CD4-positive, CD25-positive, alpha-beta regulatory T cell (primary cell): Measurements from ENCODE around the gene ARPP21. TPM values are rescaled to one million over a fixed set of nuclear protein-coding genes. Genes with fewer than 3 reads are reported as not detected.

Experiments
- ATAC-seq, 2 donors: fragments of 150-1000 bp; cut with Tn5 transposase; one replicate each; pipeline ENCODE4 v1.10.0; 2021; ENCODE audit warnings: low read depth in 2 of 2, moderate number of reproducible peaks in 2 of 2, moderate library complexity in 1 of 2
- DNase-seq, 3 donors: peaks; one replicate each; pipeline versions ENCODE4 v3.0.0 to v3.0.0-alpha.2; 2012 to 2022; ENCODE audit warnings: mixed read lengths in 1 of 3
- H3K27ac ChIP-seq: one replicate; pipeline ENCODE4 v1.7.0; 2013; ENCODE audit warnings: mild to moderate bottlenecking, low read length; ENCODE audit not compliant: insufficient read depth, poor library complexity, severe bottlenecking
- H3K27me3 ChIP-seq: one replicate; pipeline ENCODE4 v1.7.0; 2013; ENCODE audit warnings: low read length; ENCODE audit not compliant: control insufficient read depth, insufficient read depth
- H3K36me3 ChIP-seq: one replicate; pipeline ENCODE4 v1.7.0; 2013; ENCODE audit warnings: mild to moderate bottlenecking, low read length, moderate library complexity; ENCODE audit not compliant: control insufficient read depth, insufficient read depth
- H3K4me1 ChIP-seq: 2 replicates; pipeline ENCODE4 v1.7.0; 2013; ENCODE audit warnings: mild to moderate bottlenecking, low read length; ENCODE audit not compliant: insufficient read depth, control insufficient read depth, poor library complexity, severe bottlenecking
- H3K4me3 ChIP-seq: one replicate; pipeline ENCODE4 v1.7.0; 2013; ENCODE audit warnings: low read depth, mild to moderate bottlenecking, low read length, moderate library complexity
- H3K9me3 ChIP-seq, 2 experiments: 1 replicate in 1 of 2; 2 replicates in 1 of 2; pipeline ENCODE4 v1.7.0; 2013; ENCODE audit warnings: low read length in 2 of 2, mild to moderate bottlenecking in 1 of 2, moderate library complexity in 1 of 2; ENCODE audit not compliant: control insufficient read depth in 2 of 2
- H3K27ac Mint-ChIP-seq, 3 donors: one replicate each; pipeline ENCODE4 v1.8.0; 2020 to 2022; ENCODE audit warnings: mild to moderate bottlenecking in 3 of 3, mixed read lengths in 3 of 3, moderate library complexity in 2 of 3
- H3K27me3 Mint-ChIP-seq: one replicate; pipeline ENCODE4 v1.8.0; 2022; ENCODE audit warnings: mild to moderate bottlenecking, mixed read lengths
- H3K36me3 Mint-ChIP-seq: one replicate; pipeline ENCODE4 v1.8.0; 2020; ENCODE audit warnings: mixed read lengths
- H3K4me1 Mint-ChIP-seq, 4 donors: one replicate each; pipeline ENCODE4 v1.8.0; 2020 to 2022; ENCODE audit warnings: mixed read lengths in 4 of 4, mild to moderate bottlenecking in 1 of 4
- H3K4me3 Mint-ChIP-seq, 4 donors: one replicate each; pipeline ENCODE4 v1.8.0; 2020 to 2022; ENCODE audit warnings: mild to moderate bottlenecking in 4 of 4, mixed read lengths in 4 of 4, moderate library complexity in 3 of 4
- H3K9me3 Mint-ChIP-seq, 7 donors: one replicate each; pipeline ENCODE4 v1.8.0; 2020 to 2022; ENCODE audit warnings: mixed read lengths in 7 of 7, mild to moderate bottlenecking in 3 of 7, moderate library complexity in 2 of 7
- polyA plus RNA-seq, 4 donors: library from polyadenylated mRNA; unstranded; fragments of 300-500 nt; fragmentation: Illumina TruSeq; gene quantifications; one replicate each; pipeline ENCODE4 v1.2.3, GENCODE V29; 2021
- total RNA-seq: library from RNA; stranded (reverse); gene quantifications from one replicate; pipeline ENCODE4 v1.2.3, GENCODE V29; 2022

The ARPP21 gene
- total and polyA plus RNA-seq, 5 donors from 2014 or later, result not detected

DNA sequence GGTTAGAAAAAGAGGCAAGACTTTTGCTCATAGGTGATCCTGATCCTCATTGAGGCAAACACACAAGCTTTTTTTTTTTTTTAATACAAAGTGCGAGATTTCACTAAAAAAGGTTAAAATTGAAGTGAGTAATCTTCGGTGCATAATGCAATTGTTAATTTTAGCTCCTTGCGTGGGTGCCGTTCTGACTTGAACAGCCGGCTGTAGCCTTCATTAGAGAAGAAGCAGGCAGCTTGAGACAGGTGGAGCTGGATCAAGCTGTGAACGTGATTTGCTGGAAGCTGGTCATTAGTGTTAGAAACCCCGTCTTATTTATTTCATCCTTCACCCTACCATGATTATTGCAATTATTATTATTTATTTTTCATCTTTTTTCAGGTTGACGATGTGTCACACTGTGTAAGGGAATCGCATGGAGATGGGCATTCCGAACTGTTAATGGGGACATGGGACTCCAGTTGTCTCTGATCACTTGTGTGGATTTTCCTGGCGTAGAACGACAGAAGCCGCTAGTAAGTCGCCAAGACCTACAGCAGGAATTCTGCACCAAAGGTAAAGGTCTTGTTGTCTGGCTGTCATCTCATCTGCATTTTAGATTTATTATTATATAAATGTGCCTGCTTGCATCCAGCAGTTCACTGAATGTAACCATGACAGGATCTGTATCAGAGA lies 40.2 kb downstream of the ARPP21 start:
- Histone ChIP-seq H3K27ac (no peak overlapping the region), H3K4me1 (no peaks in the 10 kb centered on the region), H3K9me3 (no peaks in the 10 kb centered on the region), H3K4me3 (no peak overlapping the region), H3K27me3 (no peaks in the 10 kb centered on the region), H3K36me3 (no peaks in the 10 kb centered on the region)
- H3K4me1 Mint-ChIP-seq, result no peaks in the 10 kb centered on the region
- H3K4me3 Mint-ChIP-seq, result no peak overlapping the region
- H3K27ac Mint-ChIP-seq, result no peak overlapping the region
- H3K9me3 Mint-ChIP-seq, result peaks cover 0 to 5% (median 2%) of the 10 kb centered on the region in 7 donors
- ATAC-seq, result no peak
- no peak for DNase-seq
- H3K27me3 Mint-ChIP-seq, result no peaks in the 10 kb centered on the region
- no peaks in the 10 kb centered on the region for H3K36me3 Mint-ChIP-seq

DNA sequence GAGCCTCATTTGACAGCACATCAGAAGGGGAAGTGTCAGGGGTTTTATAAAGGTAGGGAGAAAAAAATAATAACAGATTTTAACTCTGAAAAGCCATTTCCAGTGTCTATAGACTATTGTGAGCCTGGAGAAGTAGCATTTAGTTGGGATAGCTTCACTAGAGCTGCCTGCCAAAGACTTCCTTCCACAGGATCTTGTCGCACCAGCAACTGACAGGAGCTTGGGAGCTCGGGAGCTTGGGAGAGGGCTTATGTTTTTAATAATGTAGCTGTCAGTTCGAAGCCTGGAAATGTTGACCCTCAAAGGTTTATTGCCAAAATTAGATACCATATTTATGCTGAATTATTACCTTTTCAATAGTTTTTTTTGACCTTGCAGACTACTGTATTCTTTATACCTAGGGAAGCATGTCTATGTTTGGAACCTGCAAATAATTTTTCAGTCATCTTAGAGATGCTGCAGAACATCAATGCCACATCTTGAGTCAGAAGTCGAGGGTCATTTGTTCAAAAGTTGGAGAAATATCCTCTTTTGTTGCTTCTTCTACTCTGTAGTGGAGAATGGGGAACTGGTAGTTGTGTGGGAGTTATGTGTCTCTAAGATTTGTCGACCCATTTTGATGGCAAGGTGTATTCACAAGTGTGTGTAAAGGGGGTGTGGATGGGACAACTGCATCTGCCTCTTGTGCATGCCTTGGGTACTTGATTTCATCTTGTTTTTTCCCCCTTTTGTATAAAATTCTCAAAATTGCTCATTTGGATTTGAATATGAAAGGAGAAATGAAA lies 41.7 kb downstream of the ARPP21 start:
- peak overlapping the region in 1 of 3 donors; percentile 54 for H3K27ac Mint-ChIP-seq
- H3K27me3 Mint-ChIP-seq, result no peaks in the 10 kb centered on the region
- H3K27me3 ChIP-seq, result no peaks in the 10 kb centered on the region
- H3K4me3 ChIP-seq, result no peak overlapping the region
- H3K9me3 Mint-ChIP-seq, result peaks cover 0 to 5% (median 1%) of the 10 kb centered on the region in 7 donors
- no peaks in the 10 kb centered on the region for H3K4me1 ChIP-seq
- H3K36me3 ChIP-seq, result no peaks in the 10 kb centered on the region
- ATAC-seq (no peak), DNase-seq (no peak)
- no peaks in the 10 kb centered on the region for H3K4me1 Mint-ChIP-seq
- H3K4me3 Mint-ChIP-seq, result no peak overlapping the region
- H3K27ac ChIP-seq, result no peak overlapping the region
- H3K36me3 Mint-ChIP-seq, result no peaks in the 10 kb centered on the region
- H3K9me3 ChIP-seq, result no peaks in the 10 kb centered on the region

DNA sequence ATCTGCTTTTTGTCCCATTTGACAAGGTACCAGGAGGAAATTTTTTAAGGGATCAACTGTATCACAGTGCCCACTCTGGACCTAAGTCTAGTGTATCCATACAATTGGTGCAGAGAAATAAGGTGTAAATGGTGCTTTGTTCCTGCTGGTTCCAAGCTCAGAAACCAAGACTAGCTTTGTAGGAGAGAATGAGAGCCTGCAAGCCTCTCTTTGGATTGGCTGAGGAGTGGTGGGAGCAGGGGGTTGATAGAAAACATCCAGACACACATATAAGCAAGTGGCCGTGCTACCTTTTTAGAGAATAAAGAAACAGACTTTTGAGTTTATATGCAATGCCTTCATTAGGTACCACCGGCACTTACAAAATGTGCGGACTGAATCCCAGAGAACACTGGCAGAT lies 45.8 kb downstream of the ARPP21 start:
- ATAC-seq (no peak), DNase-seq (no peak)
- Mint-ChIP-seq H3K27ac (no peak overlapping the region), H3K36me3 (no peaks in the 10 kb centered on the region), H3K27me3 (no peaks in the 10 kb centered on the region), H3K4me1 (no peaks in the 10 kb centered on the region), H3K9me3 (peaks cover 0 to 3% (median 0%) of the 10 kb centered on the region in 7 donors), H3K4me3 (no peak overlapping the region)
- Histone ChIP-seq H3K36me3 (no peaks in the 10 kb centered on the region), H3K9me3 (no peaks in the 10 kb centered on the region), H3K4me3 (no peak overlapping the region), H3K27me3 (no peaks in the 10 kb centered on the region), H3K4me1 (no peaks in the 10 kb centered on the region), H3K27ac (no peak overlapping the region)

DNA sequence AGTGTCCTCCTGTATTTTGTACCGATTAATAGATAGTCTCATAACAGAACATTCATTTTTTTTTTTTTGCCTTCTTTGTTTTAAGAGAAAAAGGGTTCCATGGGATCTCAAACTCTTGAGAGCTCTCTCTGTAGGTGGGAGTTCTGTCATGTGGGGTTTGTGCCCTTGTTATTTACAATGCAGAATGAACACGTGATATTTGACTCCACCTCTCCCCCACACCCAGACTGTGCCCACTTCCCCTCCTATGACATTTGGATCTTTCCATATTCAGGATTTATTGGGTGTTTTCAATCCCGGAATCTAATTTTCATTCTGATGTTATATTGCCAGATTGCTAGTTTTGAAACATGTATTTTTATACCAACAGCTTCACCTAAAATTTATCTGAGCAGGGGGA lies 49.5 kb downstream of the ARPP21 start:
- Mint-ChIP-seq H3K27ac (no peak overlapping the region), H3K4me1 (no peaks in the 10 kb centered on the region), H3K36me3 (no peaks in the 10 kb centered on the region), H3K9me3 (peaks cover 0 to 5% (median 0%) of the 10 kb centered on the region in 7 donors), H3K27me3 (no peaks in the 10 kb centered on the region), H3K4me3 (no peak overlapping the region)
- Histone ChIP-seq H3K27me3 (no peaks in the 10 kb centered on the region), H3K36me3 (no peaks in the 10 kb centered on the region), H3K4me3 (no peak overlapping the region), H3K9me3 (no peaks in the 10 kb centered on the region), H3K4me1 (no peaks in the 10 kb centered on the region), H3K27ac (no peak overlapping the region)
- ATAC-seq, result no peak
- no peak for DNase-seq

GRCh38 chr3:35690271-35690670 lies 50.9 kb downstream of the ARPP21 start:
- no peaks in the 10 kb centered on the region for H3K36me3 ChIP-seq
- H3K4me1 ChIP-seq, result no peaks in the 10 kb centered on the region
- Mint-ChIP-seq H3K27me3 (no peaks in the 10 kb centered on the region), H3K4me1 (no peaks in the 10 kb centered on the region), H3K27ac (no peak overlapping the region), H3K4me3 (no peak overlapping the region), H3K36me3 (no peaks in the 10 kb centered on the region), H3K9me3 (peaks cover 0 to 5% (median 0%) of the 10 kb centered on the region in 7 donors)
- H3K27me3 ChIP-seq, result no peaks in the 10 kb centered on the region
- no peak overlapping the region for H3K27ac ChIP-seq
- no peaks in the 10 kb centered on the region for H3K9me3 ChIP-seq
- no peak overlapping the region for H3K4me3 ChIP-seq
- DNase-seq (no peak), ATAC-seq (no peak)

GRCh38 chr3:35705904-35706303 lies 66.6 kb downstream of the ARPP21 start:
- H3K36me3 ChIP-seq, result no peaks in the 10 kb centered on the region
- DNase-seq, result no peak
- H3K9me3 Mint-ChIP-seq, result peaks cover 0 to 4% (median 0%) of the 10 kb centered on the region in 7 donors

DNA sequence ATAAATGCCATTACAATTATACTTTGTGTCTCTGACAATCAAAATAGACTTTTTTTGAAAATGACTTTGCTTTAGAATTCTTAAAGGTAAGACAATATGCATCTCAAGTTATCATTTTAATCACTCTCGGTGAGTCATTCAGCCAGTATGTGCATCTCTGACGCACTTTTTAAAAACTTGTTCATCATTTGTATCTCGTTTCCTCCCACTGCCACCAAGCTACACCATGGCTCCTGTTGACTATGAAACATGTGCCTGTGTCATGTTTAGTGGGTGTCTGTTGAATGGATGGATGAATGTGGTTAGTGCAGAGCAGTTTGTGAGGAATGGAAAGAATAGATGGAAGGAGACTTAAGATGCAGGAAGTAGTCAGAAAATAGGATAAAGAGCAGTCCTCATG lies 68.6 kb downstream of the ARPP21 start:
- no peaks in the 10 kb centered on the region for H3K36me3 Mint-ChIP-seq
- ATAC-seq (no peak), DNase-seq (no peak)

More at GRCh38 chr3:35705904-35706303, 66.6 kb downstream of the ARPP21 start:
- Histone ChIP-seq H3K27ac (no peak overlapping the region), H3K9me3 (no peaks in the 10 kb centered on the region), H3K4me1 (no peaks in the 10 kb centered on the region), H3K27me3 (no peaks in the 10 kb centered on the region), H3K4me3 (no peak overlapping the region)
- Mint-ChIP-seq H3K4me1 (no peaks in the 10 kb centered on the region), H3K27ac (no peak overlapping the region), H3K27me3 (no peaks in the 10 kb centered on the region), H3K4me3 (no peak overlapping the region), H3K36me3 (no peaks in the 10 kb centered on the region)
- no peak for ATAC-seq

More for the DNA sequence above, 68.6 kb downstream of the ARPP21 start:
- Histone ChIP-seq H3K4me1 (no peaks in the 10 kb centered on the region), H3K27ac (no peak overlapping the region), H3K9me3 (no peaks in the 10 kb centered on the region), H3K27me3 (no peaks in the 10 kb centered on the region), H3K4me3 (no peak overlapping the region), H3K36me3 (no peaks in the 10 kb centered on the region)
- Mint-ChIP-seq H3K27ac (no peak overlapping the region), H3K4me3 (no peak overlapping the region), H3K4me1 (no peaks in the 10 kb centered on the region), H3K27me3 (no peaks in the 10 kb centered on the region), H3K9me3 (peaks cover 0 to 4% (median 0%) of the 10 kb centered on the region in 7 donors)
